Smooth muscle cell (in vitro differentiated cells): ENCODE data around the gene USP10. TPM values are rescaled to one million over a fixed set of nuclear protein-coding genes. Genes with fewer than 3 reads are reported as not detected.

ENCODE experiments used
- DNase-seq: peaks from one replicate; lab custom pipeline; 2025; ENCODE audit not compliant: unreplicated experiment; lab: John Stamatoyannopoulos, UW
- H2AFZ ChIP-seq: fragments of 200-600 bp; sonication (generic); 2 replicates; pipeline ENCODE4 v1.6.0; 2016; ENCODE audit warnings: antibody characterized with exemption, low read depth, mild to moderate bottlenecking
- H3F3A ChIP-seq: fragments of 200-600 bp; sonication (generic); 2 replicates; pipeline ENCODE4 v1.6.0; 2017; ENCODE audit warnings: antibody characterized with exemption, low read depth
- H3K27ac ChIP-seq: fragments of 200-600 bp; sonication (generic); 2 replicates; pipeline ENCODE4 v1.5.1; 2016; ENCODE audit warnings: low read depth, mild to moderate bottlenecking
- H3K27me3 ChIP-seq: fragments of 200-600 bp; sonication (generic); 2 replicates; pipeline ENCODE4 v1.6.1; 2016; ENCODE audit warnings: low read depth, mild to moderate bottlenecking
- H3K36me3 ChIP-seq: fragments of 200-600 bp; sonication (generic); 2 replicates; pipeline ENCODE4 v1.5.1; 2016; ENCODE audit warnings: low read depth
- H3K4me1 ChIP-seq: fragments of 200-600 bp; sonication (generic); 2 replicates; pipeline ENCODE4 v1.5.1; 2016; ENCODE audit warnings: low read depth
- H3K4me2 ChIP-seq: fragments of 200-600 bp; sonication (generic); 2 replicates; pipeline ENCODE4 v1.6.0; 2016; ENCODE audit warnings: mild to moderate bottlenecking
- H3K4me3 ChIP-seq: fragments of 200-600 bp; sonication (generic); 2 replicates; pipeline ENCODE4 v1.5.1; 2016; ENCODE audit warnings: mild to moderate bottlenecking
- H3K79me2 ChIP-seq: fragments of 200-600 bp; sonication (generic); 2 replicates; pipeline ENCODE4 v1.6.0; 2016; ENCODE audit warnings: low read depth, mild to moderate bottlenecking
- H3K9ac ChIP-seq: fragments of 200-600 bp; sonication (generic); 2 replicates; pipeline ENCODE4 v1.6.0; 2016; ENCODE audit warnings: low read depth
- H3K9me3 ChIP-seq: fragments of 200-600 bp; sonication (generic); replicated peaks from 2 replicates; pipeline ENCODE4 v1.5.1; 2016; ENCODE audit warnings: low read depth
- H4K20me1 ChIP-seq: fragments of 200-600 bp; sonication (generic); 2 replicates; pipeline ENCODE4 v1.6.0; 2016; ENCODE audit warnings: low read depth
- WGBS: methylation state at CpG from one replicate; pipeline ENCODE4 v1.1.7; 2016; ENCODE audit warnings: low lambda C conversion rate; 5-methylcytosine and 5-hydroxymethylcytosine counted together
- polyA plus RNA-seq: library from polyadenylated mRNA; unstranded; fragments of >200 nt; fragmentation: Nextera tagmentation; extraction: Ambion mirVana; gene quantifications from 2 replicates; pipeline ENCODE4 v1.2.1, GENCODE V29; 2016
- total RNA-seq: library from RNA; depleted of rRNA; stranded (reverse); fragments of >200 nt; gene quantifications from 2 replicates; pipeline ENCODE4 v1.2.3, GENCODE V29; 2014
- TF ChIP-seq, protein P1 (sequence below): fragments of 200-600 bp; sonication (generic); IDR thresholded peaks from 2 replicates; pipeline ENCODE4 v1.5.1; 2017; ENCODE audit warnings: borderline replicate concordance, mild to moderate bottlenecking, antibody characterized with exemption; ENCODE audit not compliant: insufficient read depth, poor library complexity, severe bottlenecking

USP10 gene
- total and polyA plus RNA-seq, 2 experiments from 2014 or later, result 52.5 to 56.1 TPM

DNA sequence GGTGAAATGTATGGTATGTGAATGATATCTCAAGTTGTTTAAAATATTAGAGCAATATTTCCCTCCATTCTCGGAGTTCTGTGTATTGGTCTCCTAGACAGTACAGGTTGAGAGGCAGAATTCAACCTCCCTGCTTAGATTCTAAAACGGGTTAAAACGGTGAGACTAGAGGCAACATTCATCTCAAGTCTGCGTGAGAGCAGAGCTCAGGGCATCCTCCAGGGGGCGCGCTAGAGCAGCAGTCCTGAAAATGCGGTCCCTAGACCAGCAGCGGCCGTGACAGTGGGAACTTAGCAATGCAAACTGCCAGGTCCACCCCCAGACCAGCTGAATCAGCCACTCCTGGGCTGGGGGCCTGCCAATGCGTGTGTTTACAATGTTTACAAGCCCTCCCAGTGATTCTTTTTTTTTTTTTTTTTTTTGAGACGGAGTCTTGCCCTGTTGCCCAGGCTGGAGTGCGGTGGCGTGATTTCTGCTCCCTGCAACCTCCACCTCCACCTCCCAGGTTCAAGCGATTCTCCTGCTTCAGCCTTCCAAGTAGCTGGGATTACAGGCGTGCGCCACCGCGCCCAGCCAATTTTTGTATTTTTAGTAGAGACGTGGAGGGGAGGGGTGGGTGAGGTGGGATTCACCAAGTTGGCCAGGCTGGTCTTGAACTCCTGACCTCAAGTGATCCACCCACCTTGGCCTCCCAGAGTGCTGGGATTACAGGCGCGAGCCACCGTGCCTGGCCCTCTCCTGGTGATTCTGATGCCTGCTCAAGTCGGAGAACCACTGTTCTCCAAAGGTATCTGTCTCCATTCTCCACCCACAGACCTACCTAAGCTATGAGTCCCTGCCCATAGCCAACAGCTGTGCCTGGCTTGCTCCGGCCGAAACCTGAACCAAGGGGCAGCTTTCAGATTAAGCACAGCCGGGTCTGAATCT lies 27.3 kb upstream of the USP10 start:
- H3K79me2 ChIP-seq, result no peaks in the 10 kb centered on the region
- no peaks in the 10 kb centered on the region for H3F3A ChIP-seq
- WGBS, result 58% methylated on average over 25 of the region's 26 CpGs
- no peaks in the 10 kb centered on the region for H3K27me3 ChIP-seq
- no peak overlapping the region for H3K4me3 ChIP-seq
- H3K27ac ChIP-seq, result no peak overlapping the region
- TF ChIP-seq, protein P1, sequence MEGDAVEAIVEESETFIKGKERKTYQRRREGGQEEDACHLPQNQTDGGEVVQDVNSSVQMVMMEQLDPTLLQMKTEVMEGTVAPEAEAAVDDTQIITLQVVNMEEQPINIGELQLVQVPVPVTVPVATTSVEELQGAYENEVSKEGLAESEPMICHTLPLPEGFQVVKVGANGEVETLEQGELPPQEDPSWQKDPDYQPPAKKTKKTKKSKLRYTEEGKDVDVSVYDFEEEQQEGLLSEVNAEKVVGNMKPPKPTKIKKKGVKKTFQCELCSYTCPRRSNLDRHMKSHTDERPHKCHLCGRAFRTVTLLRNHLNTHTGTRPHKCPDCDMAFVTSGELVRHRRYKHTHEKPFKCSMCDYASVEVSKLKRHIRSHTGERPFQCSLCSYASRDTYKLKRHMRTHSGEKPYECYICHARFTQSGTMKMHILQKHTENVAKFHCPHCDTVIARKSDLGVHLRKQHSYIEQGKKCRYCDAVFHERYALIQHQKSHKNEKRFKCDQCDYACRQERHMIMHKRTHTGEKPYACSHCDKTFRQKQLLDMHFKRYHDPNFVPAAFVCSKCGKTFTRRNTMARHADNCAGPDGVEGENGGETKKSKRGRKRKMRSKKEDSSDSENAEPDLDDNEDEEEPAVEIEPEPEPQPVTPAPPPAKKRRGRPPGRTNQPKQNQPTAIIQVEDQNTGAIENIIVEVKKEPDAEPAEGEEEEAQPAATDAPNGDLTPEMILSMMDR, result peak; percentile 89
- no peaks in the 10 kb centered on the region for H3K9me3 ChIP-seq
- peak; percentile 33 for DNase-seq
- no peak overlapping the region for H3K9ac ChIP-seq
- no peaks in the 10 kb centered on the region for H3K4me1 ChIP-seq
- H4K20me1 ChIP-seq, result no peaks in the 10 kb centered on the region
- H3K4me2 ChIP-seq, result no peak overlapping the region
- no peaks in the 10 kb centered on the region for H3K36me3 ChIP-seq
- no peak overlapping the region for H2AFZ ChIP-seq

DNA sequence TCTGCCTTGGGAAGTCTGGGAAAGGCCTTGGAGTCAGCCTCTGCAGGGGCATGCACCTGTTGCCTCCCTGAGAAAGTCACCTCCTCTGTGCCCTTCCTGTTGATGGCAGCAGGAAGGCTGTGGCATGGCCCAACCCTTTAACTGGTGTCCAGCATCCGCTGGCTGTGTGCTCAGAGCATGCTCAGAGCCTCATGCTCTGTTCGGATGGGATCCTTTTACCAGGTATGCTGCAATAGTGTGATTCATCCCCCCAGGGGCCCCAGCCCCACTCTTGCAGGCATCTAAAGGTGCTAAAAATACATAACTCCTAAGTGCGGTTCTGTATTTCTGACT lies 26.6 kb upstream of the USP10 start:
- 88% methylated on average over 3 of the region's 3 CpGs for WGBS

DNA sequence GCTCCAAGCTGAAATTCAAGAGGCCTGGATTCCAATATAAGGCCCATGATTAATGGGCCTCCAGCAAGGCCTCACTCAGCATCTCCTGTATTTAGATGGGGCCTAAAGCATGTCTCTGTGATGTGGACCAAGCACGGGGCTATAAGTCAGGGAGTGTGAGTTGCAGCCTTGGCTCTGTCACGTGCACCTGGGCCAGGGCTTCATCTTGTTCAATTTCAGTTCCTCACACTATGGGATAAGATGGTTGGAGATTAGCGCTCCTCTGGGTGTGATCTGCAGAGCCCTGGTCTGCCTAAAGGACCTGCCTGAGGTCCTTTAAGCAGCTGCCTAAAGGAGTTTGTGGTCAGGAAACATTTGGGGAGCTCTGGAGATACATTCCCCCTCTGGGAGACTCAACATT lies 26.2 kb upstream of the USP10 start:
- WGBS, result 91% methylated on average over 3 of the region's 3 CpGs
- TF ChIP-seq, protein P1, result no peak
- H3K27me3 ChIP-seq, result no peaks in the 10 kb centered on the region
- no peaks in the 10 kb centered on the region for H3F3A ChIP-seq
- DNase-seq, result no peak
- no peak overlapping the region for H3K4me2 ChIP-seq
- no peaks in the 10 kb centered on the region for H3K9me3 ChIP-seq
- H2AFZ ChIP-seq, result no peak overlapping the region
- H3K27ac ChIP-seq, result no peak overlapping the region
- no peaks in the 10 kb centered on the region for H3K4me1 ChIP-seq
- no peak overlapping the region for H3K4me3 ChIP-seq
- H3K9ac ChIP-seq, result no peak overlapping the region
- no peaks in the 10 kb centered on the region for H3K36me3 ChIP-seq
- H4K20me1 ChIP-seq, result no peaks in the 10 kb centered on the region
- no peaks in the 10 kb centered on the region for H3K79me2 ChIP-seq

More for the DNA sequence above, 26.6 kb upstream of the USP10 start:
- Histone ChIP-seq H3K36me3 (no peaks in the 10 kb centered on the region), H3K9ac (no peak overlapping the region), H3F3A (no peaks in the 10 kb centered on the region), H3K4me3 (no peak overlapping the region), H3K9me3 (no peaks in the 10 kb centered on the region), H3K4me1 (no peaks in the 10 kb centered on the region), H4K20me1 (no peaks in the 10 kb centered on the region), H2AFZ (no peak overlapping the region), H3K79me2 (no peaks in the 10 kb centered on the region), H3K4me2 (no peak overlapping the region), H3K27ac (no peak overlapping the region), H3K27me3 (no peaks in the 10 kb centered on the region)
- TF ChIP-seq, protein P1, result no peak
- DNase-seq, result no peak

DNA sequence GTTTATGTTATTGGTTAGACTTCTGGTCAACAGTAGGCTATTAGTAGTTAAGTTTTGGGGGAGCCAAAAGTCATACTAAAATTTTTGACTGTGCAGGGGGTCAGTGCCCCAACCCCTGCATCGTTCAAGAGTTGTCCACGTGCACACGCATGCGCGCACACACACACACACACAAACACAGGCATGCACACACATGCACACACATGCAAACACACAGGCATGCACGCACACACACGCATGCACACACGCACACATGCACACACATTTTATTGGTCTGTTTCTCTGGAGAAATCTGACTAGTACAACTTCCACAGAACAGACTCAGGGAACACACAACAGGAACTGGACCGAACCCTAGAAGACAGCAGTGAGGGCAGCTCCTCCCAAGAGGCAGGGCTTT lies 24.4 kb upstream of the USP10 start:
- Histone ChIP-seq H4K20me1 (no peaks in the 10 kb centered on the region), H3K4me1 (no peaks in the 10 kb centered on the region), H3K9ac (no peak overlapping the region), H3K27me3 (no peaks in the 10 kb centered on the region), H3K4me2 (no peak overlapping the region), H3K79me2 (no peaks in the 10 kb centered on the region), H3K36me3 (no peaks in the 10 kb centered on the region), H3F3A (no peaks in the 10 kb centered on the region), H3K27ac (no peak overlapping the region), H3K4me3 (no peak overlapping the region), H2AFZ (no peak overlapping the region), H3K9me3 (no peaks in the 10 kb centered on the region)
- 90% methylated on average over 9 of the region's 9 CpGs for WGBS
- TF ChIP-seq, protein P1, result no peak
- DNase-seq, result no peak
